Activated CD4-positive, alpha-beta T cell treated with anti-CD3 and anti-CD28 coated beads, Interleukin-2, amount 50 U/mL, for 24 hours (primary cell): ENCODE results near the gene PPP1R12B.
"Not testable (repeated sequence)": the region's sequence is repeated elsewhere in the genome, so short reads cannot be mapped to it uniquely, and the experiment has no call there.

Experiments
- DNase-seq, 2 donors: peaks; one replicate each; pipeline ENCODE4 v3.0.0-alpha.2; 2020; ENCODE audit warnings: low read depth in 1 of 2, low spot score in 1 of 2

The PPP1R12B gene

DNA sequence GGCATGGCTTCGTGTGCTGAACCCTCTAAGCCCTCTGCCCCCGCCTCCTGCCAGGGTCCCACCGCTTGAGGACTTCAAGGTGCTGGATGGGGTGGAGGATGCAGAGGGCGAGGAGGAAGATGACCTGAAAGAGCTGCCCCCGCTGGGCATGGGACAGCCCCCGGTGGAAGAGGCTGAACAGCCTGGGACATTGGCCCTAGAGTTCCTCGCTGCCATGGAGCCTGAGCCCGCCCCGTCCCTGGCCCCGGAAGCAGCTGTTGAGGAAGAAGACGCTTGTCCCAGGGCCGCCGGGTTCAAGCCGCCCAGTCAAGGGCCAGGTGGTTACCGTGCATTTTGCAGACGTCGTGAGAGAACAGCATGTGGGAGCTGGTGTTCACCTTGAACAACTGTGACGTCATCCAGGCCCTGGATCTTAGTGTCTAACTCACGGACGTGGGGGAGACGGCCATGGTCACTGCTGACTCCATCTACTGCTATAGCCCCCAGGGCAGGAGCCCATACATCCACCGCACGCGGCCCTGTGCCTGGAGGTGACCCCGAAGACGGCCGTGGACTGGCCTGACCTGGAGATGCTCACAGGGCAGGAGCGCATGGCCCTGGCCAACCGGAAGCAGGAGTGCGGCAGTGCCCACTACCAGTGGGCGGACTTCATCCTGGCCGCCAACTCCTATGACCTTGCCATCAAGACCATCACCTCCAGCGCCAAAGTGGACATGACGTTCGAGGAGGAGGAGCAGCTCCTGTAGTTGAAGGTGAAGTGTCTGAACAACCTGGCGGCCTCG lies 90.1 kb downstream of the PPP1R12B start:
- DNase-seq = no peak

DNA sequence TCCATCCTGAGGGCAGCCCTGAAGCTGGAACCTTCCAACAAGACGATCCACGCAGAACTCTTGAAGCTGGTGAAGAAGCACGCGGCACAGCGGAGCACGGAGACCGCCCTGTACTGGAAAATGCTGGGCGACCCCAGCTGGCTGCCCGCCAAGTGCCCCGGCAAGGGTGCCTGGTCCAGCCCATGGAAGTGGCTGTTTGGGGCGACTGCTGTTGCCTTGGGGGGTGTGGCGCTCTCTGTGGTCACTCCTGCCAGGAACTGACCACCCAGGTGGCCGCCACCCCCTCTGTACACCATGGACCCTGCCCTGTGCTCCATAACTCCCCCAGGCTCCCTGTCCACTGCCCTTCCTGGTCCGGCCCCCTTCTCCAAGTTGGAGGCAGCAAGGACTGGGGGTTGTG lies 90.8 kb downstream of the PPP1R12B start:
- DNase-seq = no peak

DNA sequence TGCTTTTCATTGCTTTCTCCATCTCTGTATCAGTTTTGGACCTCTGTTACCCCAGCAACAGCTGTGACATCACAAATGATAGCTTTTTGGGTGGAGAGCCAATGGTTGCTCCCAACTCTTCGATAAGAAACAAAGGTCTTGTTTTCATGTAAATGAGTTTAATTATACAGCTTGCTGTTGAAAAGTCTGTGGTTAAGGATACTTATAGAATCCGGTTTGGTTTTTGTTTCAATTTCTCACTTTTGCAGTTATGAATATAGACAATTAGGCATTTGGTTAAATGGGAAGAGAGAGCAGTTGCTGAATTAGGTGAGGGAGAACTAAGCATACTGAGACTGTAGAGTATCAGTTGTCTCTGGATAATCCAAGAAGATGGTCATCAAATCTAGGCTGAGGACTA lies 99.6 kb downstream of the PPP1R12B start:
- DNase-seq = not testable (repeated sequence)

DNA sequence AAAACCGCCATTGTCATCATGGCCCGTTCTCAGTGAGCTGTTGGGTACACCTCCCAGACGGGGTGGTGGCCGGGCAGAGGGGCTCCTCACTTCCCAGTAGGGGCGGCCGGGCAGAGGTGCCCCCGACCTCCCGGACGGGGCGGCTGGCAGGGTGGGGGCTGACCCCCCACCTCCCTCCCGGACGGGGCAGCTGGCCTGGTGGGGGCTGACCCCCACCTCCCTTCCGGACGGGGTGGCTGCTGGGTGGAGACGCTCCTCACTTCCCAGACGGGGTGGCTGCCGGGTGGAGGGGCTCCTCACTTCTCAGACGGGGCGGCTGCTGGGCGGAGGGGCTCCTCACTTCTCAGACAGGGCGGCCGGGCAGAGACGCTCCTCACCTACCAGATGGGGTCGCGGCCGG lies 103.1 kb downstream of the PPP1R12B start:
- DNase-seq = not testable (repeated sequence)

DNA sequence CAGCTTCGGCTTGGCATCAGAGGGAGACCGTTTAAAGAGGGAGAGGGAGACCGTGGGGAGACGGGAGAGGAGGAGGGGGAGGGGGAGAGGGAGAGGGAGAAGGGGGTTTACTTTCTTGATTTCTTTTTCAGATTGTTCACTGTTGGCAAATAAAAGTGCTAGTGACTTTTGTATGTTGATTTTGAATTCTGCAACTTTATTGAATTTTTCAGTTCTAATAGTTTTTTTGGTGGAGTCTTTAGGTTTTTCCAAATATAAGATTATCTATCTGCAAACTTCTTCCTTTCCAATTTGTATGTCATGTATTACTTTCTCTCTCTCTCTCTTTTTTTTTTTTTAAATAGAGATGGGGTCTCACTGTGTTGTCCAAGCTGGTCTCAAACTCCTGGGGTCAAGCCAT lies 104.0 kb downstream of the PPP1R12B start:
- no peak for DNase-seq

DNA sequence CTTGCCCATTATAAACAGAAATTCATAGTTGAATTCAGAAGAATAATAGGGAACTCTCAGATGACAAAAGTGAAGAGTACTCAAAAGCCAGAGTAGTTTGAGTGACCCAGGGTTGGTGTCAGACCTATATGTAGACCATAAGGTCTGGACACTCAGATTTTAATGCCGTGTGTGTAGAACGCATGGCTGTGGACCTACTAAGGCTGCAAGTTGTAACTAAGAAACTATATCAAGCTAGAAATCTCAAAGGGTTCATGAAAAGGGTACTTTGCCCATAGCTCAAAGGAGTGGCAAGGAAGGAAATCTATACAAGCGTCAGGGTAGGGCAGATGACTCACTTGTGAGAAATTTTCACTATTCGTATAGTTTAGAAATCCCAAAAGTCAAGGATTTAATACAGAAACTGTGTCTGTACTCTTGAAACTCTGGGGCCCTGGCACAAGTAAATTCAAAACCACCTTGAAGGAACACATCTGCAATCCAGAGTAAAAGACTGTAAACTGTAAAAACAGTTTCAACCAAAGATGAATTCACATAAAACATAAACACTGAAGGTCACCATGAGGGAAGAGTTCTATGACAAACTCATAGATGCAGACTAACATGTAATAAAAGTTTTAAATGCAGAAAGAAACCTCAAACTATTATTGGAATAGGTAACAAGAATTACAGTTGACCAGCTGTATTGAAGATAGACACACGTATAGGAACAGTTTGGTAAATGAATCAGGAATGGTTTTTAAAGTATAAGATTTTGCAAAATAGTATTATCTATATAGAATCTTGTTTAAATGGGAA lies 108.1 kb downstream of the PPP1R12B start:
- not testable (repeated sequence) for DNase-seq

DNA sequence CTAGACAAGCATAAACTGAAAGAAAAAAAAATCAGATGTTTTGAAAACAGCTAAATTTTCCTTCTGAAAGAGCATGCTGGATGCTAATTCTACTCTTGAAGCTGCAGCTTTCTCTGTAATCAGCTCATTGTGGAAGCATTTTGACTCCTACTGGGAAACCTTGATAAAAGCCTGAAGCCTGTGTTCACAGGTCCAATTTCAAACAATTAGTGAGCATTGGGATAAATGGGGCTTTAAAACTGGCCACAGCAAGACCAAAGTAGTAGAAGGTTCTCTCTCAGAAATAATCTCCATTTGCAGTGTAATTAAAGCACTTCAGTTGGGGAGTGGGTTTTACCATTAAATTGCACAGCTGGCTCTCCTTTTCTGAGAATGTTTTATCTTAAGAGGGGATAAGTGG lies 110.2 kb downstream of the PPP1R12B start:
- not testable (repeated sequence) for DNase-seq

DNA sequence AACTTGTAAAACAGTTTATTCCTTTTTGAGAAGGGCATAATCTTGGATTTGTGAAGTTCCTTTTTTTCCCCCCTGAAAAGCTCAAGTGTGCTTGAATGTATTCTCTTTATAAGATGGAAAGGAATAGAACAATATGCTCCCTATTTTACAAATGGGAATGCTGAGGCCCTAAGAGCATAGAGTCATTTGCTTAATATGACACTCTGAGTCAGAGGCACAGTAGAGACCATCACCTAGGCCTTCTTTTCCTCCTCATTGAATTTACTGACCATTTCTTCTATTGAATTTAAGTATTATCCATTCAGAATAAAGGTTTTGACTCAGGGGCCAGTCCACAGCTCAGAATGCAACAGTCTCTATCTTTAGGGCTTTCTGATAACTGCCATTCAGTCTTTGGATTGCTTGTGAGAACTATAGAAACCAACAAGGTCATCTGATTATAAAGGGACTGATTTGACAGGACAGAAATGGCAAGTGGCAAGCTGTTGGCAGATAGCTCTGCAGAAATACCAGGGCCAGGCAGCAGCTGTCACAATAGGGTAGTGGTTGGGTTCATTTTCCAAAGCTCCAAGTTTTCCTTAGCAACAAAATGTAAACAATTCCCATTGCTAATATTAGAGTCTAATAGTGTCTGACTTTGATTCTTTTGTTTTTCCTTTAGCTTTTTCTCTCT lies 111.1 kb downstream of the PPP1R12B start:
- DNase-seq = not testable (repeated sequence)

DNA sequence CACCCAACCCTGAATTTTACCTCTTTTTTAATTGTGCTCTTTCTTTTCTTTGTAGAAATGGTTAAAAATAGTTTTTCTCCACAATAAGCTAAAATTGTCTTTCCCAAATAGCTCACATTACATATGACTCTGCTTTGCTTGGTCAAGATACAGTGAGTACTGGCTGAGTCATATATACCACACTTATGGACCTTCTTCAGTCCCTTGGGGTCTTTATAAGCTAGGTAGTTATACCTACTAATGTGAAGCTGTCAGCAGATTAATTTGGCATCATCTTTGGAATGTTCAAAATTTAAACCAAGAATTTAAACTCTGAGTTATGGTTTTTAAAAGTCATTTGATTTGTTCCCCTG lies 111.6 kb downstream of the PPP1R12B start:
- not testable (repeated sequence) for DNase-seq

DNA sequence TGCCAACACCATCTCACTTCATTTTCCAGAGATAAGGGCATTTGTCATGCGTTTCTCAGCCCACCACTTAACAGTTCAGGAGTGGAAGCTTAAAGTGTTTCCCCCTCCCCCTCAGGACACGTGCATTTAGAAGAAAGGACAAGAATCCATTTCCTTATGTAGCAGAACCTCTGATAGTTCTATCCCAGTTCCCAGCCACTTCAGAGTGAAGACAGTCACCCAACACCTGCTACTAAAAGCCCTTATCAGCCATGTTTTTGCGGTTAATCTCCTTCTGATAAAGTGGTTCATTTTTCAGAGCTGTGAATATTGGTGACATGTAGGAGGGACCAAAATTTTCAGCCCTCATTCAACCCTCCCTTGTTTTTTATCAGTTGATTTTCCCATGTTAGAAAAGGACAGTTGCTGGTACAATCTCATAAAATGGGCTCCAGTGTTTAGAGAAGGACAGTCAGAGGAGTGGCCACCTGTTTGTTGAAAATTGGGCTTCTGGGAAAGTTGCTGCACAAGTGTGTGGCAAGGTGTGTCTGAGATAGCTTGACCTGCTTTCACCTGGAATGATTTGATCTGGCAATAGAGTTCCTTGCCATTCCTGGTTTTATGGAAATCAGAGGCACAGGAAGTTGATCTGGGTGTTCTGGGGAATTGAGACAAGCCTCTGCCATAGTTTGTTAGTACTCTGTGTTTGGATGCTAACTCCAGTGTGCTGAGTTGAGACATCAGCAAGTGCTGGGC lies 114.0 kb downstream of the PPP1R12B start:
- DNase-seq = no peak

DNA sequence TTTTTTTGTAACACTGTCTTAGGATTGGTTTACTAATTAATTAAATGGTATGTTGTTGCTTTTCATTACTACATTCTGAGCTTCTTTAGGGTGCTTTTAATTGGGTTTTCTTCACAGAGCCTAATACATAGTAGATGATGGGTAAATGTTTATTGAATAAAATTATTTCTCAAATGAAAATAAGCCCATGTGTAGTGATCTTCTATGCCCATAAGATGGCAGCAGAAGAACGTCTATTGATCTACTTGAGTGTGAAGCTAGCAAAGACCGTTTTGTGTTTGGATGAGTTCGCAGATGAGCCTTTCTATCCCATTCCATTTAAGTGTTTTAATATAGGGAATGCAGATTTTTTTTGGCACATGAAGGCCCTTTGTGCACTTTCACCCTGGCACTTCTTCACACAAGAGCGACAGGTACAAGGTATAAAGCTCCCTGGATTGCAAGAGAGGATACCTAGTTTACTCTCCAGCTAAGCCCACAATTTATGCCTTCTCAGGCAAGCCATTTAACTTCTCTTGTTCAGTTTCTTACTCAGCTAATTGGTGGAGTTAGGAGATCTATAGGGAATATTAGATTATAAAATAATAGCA lies 115.7 kb downstream of the PPP1R12B start:
- DNase-seq = peak in 1 of 2 donors; percentile 4

DNA sequence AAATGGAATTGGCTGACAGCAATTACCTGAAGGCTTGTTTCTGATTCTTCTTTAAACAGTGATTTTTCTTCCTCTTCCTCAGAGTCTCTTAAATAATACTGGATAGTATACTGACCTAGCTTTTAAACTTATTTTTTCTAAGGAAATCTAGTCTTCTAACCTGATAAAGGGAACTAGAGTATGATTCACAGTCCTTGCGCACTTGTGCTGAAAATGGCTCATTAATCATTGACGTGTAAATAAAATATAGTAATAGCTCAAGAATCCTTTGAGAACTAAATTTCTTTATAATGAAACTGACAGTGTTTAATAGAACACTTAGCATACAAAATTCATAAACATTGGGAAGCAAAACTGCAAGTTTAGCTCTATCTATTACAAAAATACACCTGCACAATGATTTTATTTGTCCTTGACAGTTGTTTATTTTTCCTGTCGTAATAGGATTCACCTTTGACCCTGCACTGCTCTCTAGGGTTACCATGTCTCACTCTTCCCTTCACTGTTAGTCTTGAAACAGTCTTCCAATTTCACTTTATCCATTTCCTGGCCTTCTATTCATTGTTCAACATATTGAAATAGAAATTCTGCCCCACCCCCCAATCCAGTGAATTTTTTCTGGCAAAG lies 117.3 kb downstream of the PPP1R12B start:
- not testable (repeated sequence) for DNase-seq

DNA sequence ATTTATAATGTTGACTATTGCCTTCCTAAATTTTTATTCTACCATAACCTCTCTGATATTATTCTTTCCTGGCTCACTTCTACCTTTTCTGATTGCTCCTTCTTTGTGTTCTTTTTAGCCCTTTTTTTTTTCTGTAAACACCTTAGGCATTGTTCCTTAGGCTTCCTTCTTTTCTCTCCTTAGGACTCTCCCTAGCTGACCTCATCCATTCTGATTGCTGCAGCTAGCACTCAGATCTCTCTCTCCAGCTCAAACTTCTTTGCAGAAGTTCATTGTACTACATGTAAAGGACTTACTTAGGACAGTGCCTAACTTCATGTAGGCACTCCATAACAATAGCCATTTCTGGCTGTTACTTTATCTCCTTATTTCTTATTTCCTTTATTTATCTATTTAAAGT lies 117.8 kb downstream of the PPP1R12B start:
- not testable (repeated sequence) for DNase-seq

DNA sequence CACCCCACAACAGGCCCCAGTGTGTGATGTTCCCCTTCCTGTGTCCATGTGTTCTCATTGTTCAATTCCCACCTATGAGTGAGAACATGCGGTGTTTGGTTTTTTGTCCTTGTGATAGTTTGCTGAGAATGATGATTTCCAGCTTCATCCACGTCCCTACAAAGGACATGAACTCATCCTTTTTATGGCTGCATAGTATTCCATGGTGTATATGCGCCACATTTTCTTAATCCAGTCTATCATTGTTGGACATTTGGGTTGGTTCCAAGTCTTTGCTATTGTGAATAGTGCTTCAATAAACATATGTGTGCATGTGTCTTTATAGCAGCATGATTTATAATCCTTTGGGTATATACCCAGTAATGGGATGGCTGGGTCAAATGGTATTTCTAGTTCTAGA lies 118.9 kb downstream of the PPP1R12B start:
- not testable (repeated sequence) for DNase-seq

DNA sequence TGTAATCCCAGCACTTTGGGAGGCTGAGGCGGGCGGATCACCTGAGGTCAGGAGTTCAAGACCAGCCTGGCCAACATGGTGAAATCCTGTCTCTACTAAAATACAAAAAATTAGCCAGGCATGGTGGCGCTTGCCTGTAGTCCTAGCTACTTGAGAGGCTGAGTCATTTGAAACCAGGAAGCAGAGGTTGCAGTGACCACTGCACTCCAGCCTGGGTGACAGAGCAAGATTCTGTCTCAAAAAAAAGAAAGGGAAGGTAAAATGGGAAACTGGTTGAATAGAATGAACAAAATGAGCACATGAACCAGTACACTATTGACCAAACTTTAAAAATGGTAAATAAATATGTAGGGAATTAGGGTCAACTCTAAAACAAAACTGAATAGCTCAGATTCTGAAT lies 120.2 kb downstream of the PPP1R12B start:
- DNase-seq = not testable (repeated sequence)

DNA sequence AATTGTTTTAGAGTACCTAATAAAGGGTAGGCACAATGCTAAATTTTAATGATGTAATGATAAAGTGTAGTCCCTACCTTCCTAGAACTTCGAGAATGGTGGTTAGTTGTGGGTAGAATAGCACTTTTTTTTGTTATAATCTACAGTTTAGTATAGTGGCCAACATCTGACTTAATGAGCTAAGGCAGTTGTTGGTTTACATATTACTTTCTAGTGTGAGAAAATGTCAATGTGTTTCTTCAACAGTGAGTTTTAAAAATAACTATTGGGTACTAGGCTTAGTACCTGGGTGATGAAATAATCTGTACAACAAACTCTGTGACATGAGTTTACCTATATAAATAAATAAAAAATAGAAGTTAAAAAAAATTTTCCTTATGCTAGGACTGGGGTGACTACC lies 120.6 kb downstream of the PPP1R12B start:
- not testable (repeated sequence) for DNase-seq

DNA sequence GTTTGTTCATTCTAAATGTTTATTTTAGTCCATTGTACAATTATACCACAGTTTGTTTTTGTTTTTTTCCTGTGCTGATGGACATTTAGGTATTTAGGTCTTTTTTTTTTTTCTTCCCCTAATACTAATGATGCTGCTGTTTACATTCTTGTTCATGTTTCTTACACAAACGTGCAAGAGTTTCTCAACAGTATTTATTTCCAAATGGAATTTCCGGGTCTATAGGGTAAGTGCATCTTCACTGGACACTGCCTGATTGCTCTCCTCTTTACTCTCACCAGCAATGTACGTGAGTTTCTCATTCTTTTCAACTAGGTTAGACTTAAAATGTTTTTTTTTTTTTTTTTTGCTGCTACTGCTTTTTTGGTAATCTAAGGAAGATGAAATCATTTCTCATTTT lies 122.7 kb downstream of the PPP1R12B start:
- no peak for DNase-seq

DNA sequence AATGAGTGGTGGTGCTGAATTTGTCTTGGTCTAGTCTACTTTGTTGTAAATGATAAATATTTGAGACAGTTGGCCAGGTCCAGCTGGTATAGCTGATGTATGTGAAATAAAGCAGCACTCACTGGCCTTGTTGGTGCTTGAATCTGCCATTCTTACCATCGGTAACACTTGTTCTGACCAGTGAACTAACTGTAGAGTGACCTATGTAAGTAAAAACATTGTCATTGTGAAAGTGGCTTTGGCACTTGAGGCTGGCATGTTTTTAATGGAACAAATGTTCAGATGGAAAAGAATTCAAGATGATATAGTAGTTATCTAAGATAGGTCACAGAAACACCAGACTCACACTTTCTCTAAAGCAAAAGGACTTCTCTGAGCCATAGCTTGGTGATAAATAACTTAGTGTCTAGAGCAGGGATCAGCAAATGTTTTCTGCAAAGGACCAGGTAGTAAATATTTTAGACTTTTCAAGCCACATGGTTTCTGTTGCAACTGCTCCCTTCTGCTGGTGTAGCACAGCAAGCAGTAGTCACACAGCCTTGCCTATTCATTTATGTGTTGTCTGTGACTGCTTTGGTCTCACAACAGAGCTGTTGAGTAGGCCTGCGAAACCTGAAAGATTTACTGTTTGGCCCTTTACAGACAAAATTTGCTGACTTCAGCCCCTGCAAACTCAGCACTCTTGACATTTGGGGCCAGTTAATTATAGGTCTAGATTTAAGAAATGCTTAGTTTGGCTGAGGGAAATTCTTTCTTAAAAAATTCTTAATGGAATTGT lies 124.0 kb downstream of the PPP1R12B start:
- not testable (repeated sequence) for DNase-seq

DNA sequence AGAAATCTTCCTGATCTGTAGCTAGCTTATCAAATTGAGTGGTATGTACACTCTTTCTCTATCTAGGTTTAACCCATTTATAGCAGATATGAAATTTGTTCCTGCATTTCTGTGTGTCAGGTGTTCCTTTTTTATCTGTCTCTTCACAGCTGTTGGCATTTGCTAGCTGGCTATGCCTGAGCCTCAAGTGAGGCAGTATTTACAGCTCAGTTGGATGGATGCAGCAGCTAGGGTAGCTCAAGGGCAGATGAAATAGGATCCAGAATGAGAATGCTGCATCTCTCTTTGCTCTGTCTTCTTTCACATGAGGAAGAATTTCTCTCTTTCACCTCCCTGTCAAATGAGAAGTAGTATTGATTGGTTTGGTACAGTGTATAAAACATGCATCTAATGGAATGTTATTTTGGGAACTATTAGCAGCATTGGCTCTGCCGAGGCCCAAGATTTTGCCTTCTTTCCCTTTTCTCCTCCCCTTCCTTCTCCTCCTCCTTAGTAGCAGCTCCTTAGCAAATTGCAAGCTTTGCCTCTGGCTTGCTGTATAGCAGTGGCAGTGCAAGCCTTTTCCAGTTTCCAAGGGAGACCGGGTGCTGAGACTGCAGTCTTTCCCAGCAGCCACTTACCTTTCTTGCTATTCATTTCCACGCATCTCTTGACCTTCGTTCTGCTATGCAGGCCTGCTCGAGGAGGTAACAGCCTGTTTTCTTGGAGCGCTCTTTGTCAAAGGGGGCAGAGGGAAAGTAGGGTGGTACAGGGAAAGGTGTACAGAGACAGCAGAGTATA lies 125.0 kb downstream of the PPP1R12B start:
- not testable (repeated sequence) for DNase-seq
